HG03558 (cell line): ENCODE data around the gene CDH7.

Source experiments
- ATAC-seq: cut with Tn5 transposase; IDR thresholded peaks from one replicate; pipeline ENCODE4 v1.9.1; 2021; ENCODE audit warnings: moderate number of reproducible peaks; ENCODE audit not compliant: unreplicated experiment; ENCODE audit errors: extremely low read depth

The CDH7 gene

GRCh38 chr18:65762556-65762955, 11.7 kb downstream of the CDH7 start:
- no peak for ATAC-seq

GRCh38 chr18:65767406-65767805, 16.6 kb downstream of the CDH7 start:
- no peak for ATAC-seq

- no peak for ATAC-seq
Measured at GRCh38 chr18:65768120-65768778, 17.4 kb downstream of the CDH7 start.

GRCh38 chr18:65769652-65770051, 18.8 kb downstream of the CDH7 start:
- ATAC-seq = no peak

- no peak for ATAC-seq
Measured at GRCh38 chr18:65786474-65786873, 35.7 kb downstream of the CDH7 start.

GRCh38 chr18:65788373-65788772, 37.6 kb downstream of the CDH7 start:
- no peak for ATAC-seq

- no peak for ATAC-seq
Measured at GRCh38 chr18:65790604-65791003, 39.8 kb downstream of the CDH7 start.

GRCh38 chr18:65791719-65792118, 40.9 kb downstream of the CDH7 start:
- ATAC-seq = no peak

GRCh38 chr18:65792456-65793074, 41.8 kb downstream of the CDH7 start:
- ATAC-seq = no peak

GRCh38 chr18:65808759-65809158, 57.9 kb downstream of the CDH7 start:
- ATAC-seq = no peak

GRCh38 chr18:65811307-65811706, 60.5 kb downstream of the CDH7 start:
- no peak for ATAC-seq

- ATAC-seq = no peak
Measured at GRCh38 chr18:65815506-65815905, 64.7 kb downstream of the CDH7 start.

GRCh38 chr18:65817178-65817577, 66.4 kb downstream of the CDH7 start:
- no peak for ATAC-seq

GRCh38 chr18:65821911-65822310, 71.1 kb downstream of the CDH7 start:
- no peak for ATAC-seq

- ATAC-seq = no peak
Measured at GRCh38 chr18:65822826-65823225, 72.0 kb downstream of the CDH7 start.

GRCh38 chr18:65827444-65827843, 76.6 kb downstream of the CDH7 start:
- ATAC-seq = no peak

GRCh38 chr18:65835881-65836280, 85.1 kb downstream of the CDH7 start:
- ATAC-seq = no peak

GRCh38 chr18:65846107-65846506, 95.3 kb downstream of the CDH7 start:
- ATAC-seq = no peak

GRCh38 chr18:65852273-65852672, 101.5 kb downstream of the CDH7 start:
- no peak for ATAC-seq

- no peak for ATAC-seq
Measured at GRCh38 chr18:65859075-65859474, 108.3 kb downstream of the CDH7 start.

- ATAC-seq = no peak
Measured at GRCh38 chr18:65869527-65869926, 118.7 kb downstream of the CDH7 start.

- ATAC-seq = no peak
Measured at GRCh38 chr18:65876310-65876709, 125.5 kb downstream of the CDH7 start.
